WTC11 (cell line): ENCODE measurements around the gene CHPT1. TPM values are rescaled to one million over a fixed set of nuclear protein-coding genes. Genes with fewer than 3 reads are reported as not detected.

Experiments
- ATAC-seq: fragments of 200-7000 bp; cut with Tn5 transposase; 2 replicates; pipeline ENCODE4 v1.10.0; 2021; ENCODE audit warnings: mild to moderate bottlenecking, moderate library complexity
- CTCF ChIA-PET: fragments of 300-600 bp; sonication (Branson Sonifier 250); formaldehyde crosslinking; loops from one replicate; lab custom pipeline; 2021; ENCODE audit warnings: antibody characterized with exemption; lab: Charles Lee
- POLR2A ChIA-PET: fragments of 350-600 bp; sonication (Branson Sonifier 250); formaldehyde crosslinking; loops from one replicate; lab custom pipeline; 2021; ENCODE audit warnings: antibody characterized with exemption; lab: Charles Lee
- DNase-seq: peaks from one replicate; pipeline ENCODE4 v3.0.0; 2021; ENCODE audit warnings: low spot score
- H3K27ac Mint-ChIP-seq: 2 replicates; pipeline ENCODE4 v1.8.0; 2021; ENCODE audit warnings: mixed read lengths
- H3K27me3 Mint-ChIP-seq: 2 replicates; pipeline ENCODE4 v1.8.0; 2021; ENCODE audit warnings: low read depth, mild to moderate bottlenecking, moderate library complexity, mixed read lengths
- H3K36me3 Mint-ChIP-seq: 2 replicates; pipeline ENCODE4 v1.8.0; 2021; ENCODE audit warnings: mixed read lengths
- H3K4me1 Mint-ChIP-seq: 2 replicates; pipeline ENCODE4 v1.8.0; 2022; ENCODE audit warnings: mixed read lengths
- H3K4me3 Mint-ChIP-seq: 2 replicates; pipeline ENCODE4 v1.8.0; 2021; ENCODE audit warnings: mild to moderate bottlenecking, moderate library complexity, mixed read lengths
- H3K9me3 Mint-ChIP-seq: 2 replicates; pipeline ENCODE4 v1.8.0; 2021; ENCODE audit warnings: mixed read lengths
- ESRRA ChIP-seq: sonication (generic); formaldehyde crosslinking; IDR thresholded peaks from 2 replicates; pipeline ENCODE4 v1.8.1; 2022; ENCODE audit warnings: mild to moderate bottlenecking, missing genetic modification reagents, borderline replicate concordance
- ETV6 ChIP-seq: sonication (generic); formaldehyde crosslinking; IDR thresholded peaks from 2 replicates; pipeline ENCODE4 v1.8.1; 2022; ENCODE audit warnings: mild to moderate bottlenecking, missing genetic modification reagents
- FOXK1 ChIP-seq: sonication (generic); formaldehyde crosslinking; IDR thresholded peaks from 2 replicates; pipeline ENCODE4 v1.8.0; 2022; ENCODE audit warnings: mild to moderate bottlenecking, moderate library complexity, missing genetic modification reagents
- FOXP1 ChIP-seq: sonication (generic); formaldehyde crosslinking; IDR thresholded peaks from 2 replicates; pipeline ENCODE4 v1.8.0; 2022; ENCODE audit warnings: missing genetic modification reagents, mild to moderate bottlenecking, moderate library complexity, borderline replicate concordance
- GABPB1 ChIP-seq: sonication (generic); formaldehyde crosslinking; IDR thresholded peaks from 2 replicates; pipeline ENCODE4 v1.8.1; 2023; ENCODE audit warnings: mild to moderate bottlenecking, missing genetic modification reagents
- GTF2I ChIP-seq: fragments of 250-450 bp; sonication (Bioruptor Pico); conservative IDR thresholded peaks from 2 replicates; pipeline ENCODE4 v1.4.0; 2021; ENCODE audit warnings: mild to moderate bottlenecking
- JAZF1 ChIP-seq: fragments of 250-450 bp; sonication (Bioruptor Pico); IDR thresholded peaks from 2 replicates; pipeline ENCODE4 v1.9.0; 2021; ENCODE audit warnings: moderate library complexity, mild to moderate bottlenecking, inconsistent platforms
- NFE2L1 ChIP-seq: sonication (generic); formaldehyde crosslinking; IDR thresholded peaks from 2 replicates; pipeline ENCODE4 v1.8.1; 2023; ENCODE audit warnings: missing genetic modification reagents
- NFYB ChIP-seq: sonication (generic); formaldehyde crosslinking; conservative IDR thresholded peaks from 2 replicates; pipeline ENCODE4 v1.8.0; 2022; ENCODE audit warnings: low read depth, missing genetic modification reagents
- NR2C2 ChIP-seq: sonication (generic); formaldehyde crosslinking; IDR thresholded peaks from 2 replicates; pipeline ENCODE4 v1.8.0; 2022; ENCODE audit warnings: mild to moderate bottlenecking, missing genetic modification reagents
- RELA ChIP-seq: sonication (generic); formaldehyde crosslinking; IDR thresholded peaks from 2 replicates; pipeline ENCODE4 v1.8.1; 2022; ENCODE audit warnings: missing genetic modification reagents, mild to moderate bottlenecking, borderline replicate concordance
- RORB ChIP-seq: fragments of 250-450 bp; sonication (Bioruptor Pico); IDR thresholded peaks from 2 replicates; pipeline ENCODE4 v1.9.0; 2021; ENCODE audit warnings: mild to moderate bottlenecking
- SMAD4 ChIP-seq: sonication (generic); formaldehyde crosslinking; IDR thresholded peaks from 2 replicates; pipeline ENCODE4 v1.8.0; 2022; ENCODE audit warnings: mild to moderate bottlenecking, missing genetic modification reagents
- total RNA-seq: library from RNA; stranded (reverse); gene quantifications from 3 replicates; pipeline ENCODE4 v1.2.3, GENCODE V29; 2021
- TF ChIP-seq, protein P1 (sequence below): fragments of 250-450 bp; sonication (Bioruptor Pico); IDR thresholded peaks from 2 replicates; pipeline ENCODE4 v2.1.2; 2022; ENCODE audit warnings: mild to moderate bottlenecking, moderate library complexity
- TF ChIP-seq, protein P2 (sequence below): sonication (generic); formaldehyde crosslinking; IDR thresholded peaks from 2 replicates; pipeline ENCODE4 v1.8.1; 2022; ENCODE audit warnings: missing genetic modification reagents, borderline replicate concordance
- TF ChIP-seq, protein P3 (sequence below): sonication (generic); formaldehyde crosslinking; IDR thresholded peaks from 2 replicates; pipeline ENCODE4 v1.8.1; 2023; ENCODE audit warnings: mild to moderate bottlenecking, missing genetic modification reagents
- TF ChIP-seq, protein P4 (sequence below): sonication (generic); formaldehyde crosslinking; IDR thresholded peaks from 2 replicates; pipeline ENCODE4 v1.8.0; 2022; ENCODE audit warnings: missing genetic modification reagents
- TF ChIP-seq, protein P5 (sequence below): sonication (generic); formaldehyde crosslinking; IDR thresholded peaks from 2 replicates; pipeline ENCODE4 v1.8.1; 2023; ENCODE audit warnings: mild to moderate bottlenecking, missing genetic modification reagents, moderate library complexity
- TF ChIP-seq, protein P6 (sequence below): sonication (generic); formaldehyde crosslinking; IDR thresholded peaks from 2 replicates; pipeline ENCODE4 v1.8.0; 2023; ENCODE audit warnings: mild to moderate bottlenecking, missing genetic modification reagents
- TF ChIP-seq, protein P7 (sequence below): sonication (generic); formaldehyde crosslinking; IDR thresholded peaks from 2 replicates; pipeline ENCODE4 v1.8.1; 2023; ENCODE audit warnings: mild to moderate bottlenecking, moderate library complexity, missing genetic modification reagents

CHPT1 gene
- total RNA-seq, 1 experiment from 2014 or later, result 19.1 TPM

DNA sequence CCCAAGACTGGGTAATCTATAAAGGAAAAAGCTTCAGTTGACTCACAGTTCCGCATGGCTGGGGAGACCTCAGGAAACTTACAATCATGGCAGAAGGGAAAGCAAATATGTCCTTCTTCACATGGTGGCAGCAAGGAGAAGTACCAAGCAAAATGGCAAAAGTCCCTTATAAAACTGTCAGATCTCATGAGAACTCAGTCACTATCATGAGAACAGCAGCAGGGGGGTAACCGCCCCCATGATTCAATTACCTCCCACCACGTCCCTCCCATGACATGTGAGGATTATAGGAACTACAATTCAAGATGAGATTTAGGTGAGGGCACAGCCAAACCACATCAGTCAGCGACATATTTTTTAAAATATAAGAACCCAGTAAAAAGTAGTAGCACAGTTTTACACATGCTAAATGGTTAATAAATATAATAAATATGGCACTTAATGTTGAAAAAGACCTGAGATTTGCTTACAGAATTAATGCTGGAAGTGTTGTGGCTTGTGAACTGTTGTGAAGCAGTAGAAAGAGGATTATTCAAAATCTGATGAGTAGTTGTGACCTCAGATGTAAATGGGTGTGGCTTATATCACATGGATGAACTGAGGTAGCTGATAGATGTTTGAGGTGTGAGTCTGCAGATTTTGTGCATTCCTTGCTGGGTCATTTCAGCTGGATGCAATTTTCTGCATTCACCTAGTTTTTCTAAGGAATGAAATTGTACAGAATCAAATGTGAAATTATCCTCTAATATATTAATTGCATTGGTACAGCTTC lies 46.9 kb upstream of the CHPT1 start (continued):
- TF ChIP-seq, protein P1, sequence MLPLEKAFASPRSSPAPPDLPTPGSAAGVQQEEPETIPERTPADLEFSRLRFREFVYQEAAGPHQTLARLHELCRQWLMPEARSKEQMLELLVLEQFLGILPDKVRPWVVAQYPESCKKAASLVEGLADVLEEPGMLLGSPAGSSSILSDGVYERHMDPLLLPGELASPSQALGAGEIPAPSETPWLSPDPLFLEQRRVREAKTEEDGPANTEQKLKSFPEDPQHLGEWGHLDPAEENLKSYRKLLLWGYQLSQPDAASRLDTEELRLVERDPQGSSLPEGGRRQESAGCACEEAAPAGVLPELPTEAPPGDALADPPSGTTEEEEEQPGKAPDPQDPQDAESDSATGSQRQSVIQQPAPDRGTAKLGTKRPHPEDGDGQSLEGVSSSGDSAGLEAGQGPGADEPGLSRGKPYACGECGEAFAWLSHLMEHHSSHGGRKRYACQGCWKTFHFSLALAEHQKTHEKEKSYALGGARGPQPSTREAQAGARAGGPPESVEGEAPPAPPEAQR (CRISPR knock-in tag), result no peak
- no peak for TF ChIP-seq FOXK1 (CRISPR knock-in tag)
- no peak for TF ChIP-seq GABPB1 (CRISPR knock-in tag)
- no peak for TF ChIP-seq FOXP1
- TF ChIP-seq, protein P2, sequence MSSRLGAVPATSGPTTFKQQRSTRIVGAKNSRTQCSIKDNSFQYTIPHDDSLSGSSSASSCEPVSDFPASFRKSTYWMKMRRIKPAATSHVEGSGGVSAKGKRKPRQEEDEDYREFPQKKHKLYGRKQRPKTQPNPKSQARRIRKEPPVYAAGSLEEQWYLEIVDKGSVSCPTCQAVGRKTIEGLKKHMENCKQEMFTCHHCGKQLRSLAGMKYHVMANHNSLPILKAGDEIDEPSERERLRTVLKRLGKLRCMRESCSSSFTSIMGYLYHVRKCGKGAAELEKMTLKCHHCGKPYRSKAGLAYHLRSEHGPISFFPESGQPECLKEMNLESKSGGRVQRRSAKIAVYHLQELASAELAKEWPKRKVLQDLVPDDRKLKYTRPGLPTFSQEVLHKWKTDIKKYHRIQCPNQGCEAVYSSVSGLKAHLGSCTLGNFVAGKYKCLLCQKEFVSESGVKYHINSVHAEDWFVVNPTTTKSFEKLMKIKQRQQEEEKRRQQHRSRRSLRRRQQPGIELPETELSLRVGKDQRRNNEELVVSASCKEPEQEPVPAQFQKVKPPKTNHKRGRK (CRISPR knock-in tag), result no peak
- TF ChIP-seq, protein P3, sequence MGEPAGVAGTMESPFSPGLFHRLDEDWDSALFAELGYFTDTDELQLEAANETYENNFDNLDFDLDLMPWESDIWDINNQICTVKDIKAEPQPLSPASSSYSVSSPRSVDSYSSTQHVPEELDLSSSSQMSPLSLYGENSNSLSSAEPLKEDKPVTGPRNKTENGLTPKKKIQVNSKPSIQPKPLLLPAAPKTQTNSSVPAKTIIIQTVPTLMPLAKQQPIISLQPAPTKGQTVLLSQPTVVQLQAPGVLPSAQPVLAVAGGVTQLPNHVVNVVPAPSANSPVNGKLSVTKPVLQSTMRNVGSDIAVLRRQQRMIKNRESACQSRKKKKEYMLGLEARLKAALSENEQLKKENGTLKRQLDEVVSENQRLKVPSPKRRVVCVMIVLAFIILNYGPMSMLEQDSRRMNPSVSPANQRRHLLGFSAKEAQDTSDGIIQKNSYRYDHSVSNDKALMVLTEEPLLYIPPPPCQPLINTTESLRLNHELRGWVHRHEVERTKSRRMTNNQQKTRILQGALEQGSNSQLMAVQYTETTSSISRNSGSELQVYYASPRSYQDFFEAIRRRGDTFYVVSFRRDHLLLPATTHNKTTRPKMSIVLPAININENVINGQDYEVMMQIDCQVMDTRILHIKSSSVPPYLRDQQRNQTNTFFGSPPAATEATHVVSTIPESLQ (CRISPR knock-in tag), result no peak
- TF ChIP-seq SMAD4 (CRISPR knock-in tag), result no peak

DNA sequence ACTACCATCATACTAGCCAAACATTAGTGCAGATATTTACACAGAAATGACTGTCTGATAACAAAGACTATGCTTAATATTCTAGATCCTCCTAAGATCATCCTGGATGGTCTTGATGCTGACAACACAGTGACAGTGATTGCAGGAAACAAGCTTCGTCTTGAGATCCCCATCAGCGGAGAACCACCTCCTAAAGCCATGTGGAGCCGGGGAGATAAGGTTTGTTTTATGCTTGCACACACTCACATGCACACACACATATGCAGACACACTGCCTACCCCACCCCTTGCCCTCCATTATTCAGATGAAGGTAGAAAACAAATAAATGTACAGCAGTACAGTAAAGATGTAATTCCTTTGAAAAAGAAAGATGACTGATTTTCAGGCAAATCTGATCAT lies 44.4 kb upstream of the CHPT1 start:
- ChIA-PET CTCF (no interaction called here), POLR2A (no interaction called here)
- DNase-seq (no peak), ATAC-seq (no peak)
- Mint-ChIP-seq H3K4me1 (peaks cover 4% of the 10 kb centered on the region), H3K9me3 (no peaks in the 10 kb centered on the region), H3K27ac (no peak overlapping the region), H3K27me3 (no peaks in the 10 kb centered on the region), H3K4me3 (no peak overlapping the region), H3K36me3 (no peaks in the 10 kb centered on the region)
- TF ChIP-seq, protein P2 (CRISPR knock-in tag), result no peak
- TF ChIP-seq ESRRA (CRISPR knock-in tag) (no peak), NFE2L1 (CRISPR knock-in tag) (no peak), GTF2I (no peak), RORB (CRISPR knock-in tag) (no peak), ETV6 (no peak), RELA (no peak), NFYB (CRISPR knock-in tag) (no peak), NR2C2 (CRISPR knock-in tag) (no peak), JAZF1 (CRISPR knock-in tag) (no peak)
- TF ChIP-seq, protein P4, sequence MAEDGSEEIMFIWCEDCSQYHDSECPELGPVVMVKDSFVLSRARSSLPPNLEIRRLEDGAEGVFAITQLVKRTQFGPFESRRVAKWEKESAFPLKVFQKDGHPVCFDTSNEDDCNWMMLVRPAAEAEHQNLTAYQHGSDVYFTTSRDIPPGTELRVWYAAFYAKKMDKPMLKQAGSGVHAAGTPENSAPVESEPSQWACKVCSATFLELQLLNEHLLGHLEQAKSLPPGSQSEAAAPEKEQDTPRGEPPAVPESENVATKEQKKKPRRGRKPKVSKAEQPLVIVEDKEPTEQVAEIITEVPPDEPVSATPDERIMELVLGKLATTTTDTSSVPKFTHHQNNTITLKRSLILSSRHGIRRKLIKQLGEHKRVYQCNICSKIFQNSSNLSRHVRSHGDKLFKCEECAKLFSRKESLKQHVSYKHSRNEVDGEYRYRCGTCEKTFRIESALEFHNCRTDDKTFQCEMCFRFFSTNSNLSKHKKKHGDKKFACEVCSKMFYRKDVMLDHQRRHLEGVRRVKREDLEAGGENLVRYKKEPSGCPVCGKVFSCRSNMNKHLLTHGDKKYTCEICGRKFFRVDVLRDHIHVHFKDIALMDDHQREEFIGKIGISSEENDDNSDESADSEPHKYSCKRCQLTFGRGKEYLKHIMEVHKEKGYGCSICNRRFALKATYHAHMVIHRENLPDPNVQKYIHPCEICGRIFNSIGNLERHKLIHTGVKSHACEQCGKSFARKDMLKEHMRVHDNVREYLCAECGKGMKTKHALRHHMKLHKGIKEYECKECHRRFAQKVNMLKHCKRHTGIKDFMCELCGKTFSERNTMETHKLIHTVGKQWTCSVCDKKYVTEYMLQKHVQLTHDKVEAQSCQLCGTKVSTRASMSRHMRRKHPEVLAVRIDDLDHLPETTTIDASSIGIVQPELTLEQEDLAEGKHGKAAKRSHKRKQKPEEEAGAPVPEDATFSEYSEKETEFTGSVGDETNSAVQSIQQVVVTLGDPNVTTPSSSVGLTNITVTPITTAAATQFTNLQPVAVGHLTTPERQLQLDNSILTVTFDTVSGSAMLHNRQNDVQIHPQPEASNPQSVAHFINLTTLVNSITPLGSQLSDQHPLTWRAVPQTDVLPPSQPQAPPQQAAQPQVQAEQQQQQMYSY, result no peak
- TF ChIP-seq, protein P5, sequence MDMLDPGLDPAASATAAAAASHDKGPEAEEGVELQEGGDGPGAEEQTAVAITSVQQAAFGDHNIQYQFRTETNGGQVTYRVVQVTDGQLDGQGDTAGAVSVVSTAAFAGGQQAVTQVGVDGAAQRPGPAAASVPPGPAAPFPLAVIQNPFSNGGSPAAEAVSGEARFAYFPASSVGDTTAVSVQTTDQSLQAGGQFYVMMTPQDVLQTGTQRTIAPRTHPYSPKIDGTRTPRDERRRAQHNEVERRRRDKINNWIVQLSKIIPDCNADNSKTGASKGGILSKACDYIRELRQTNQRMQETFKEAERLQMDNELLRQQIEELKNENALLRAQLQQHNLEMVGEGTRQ (CRISPR knock-in tag), result no peak
- TF ChIP-seq, protein P6, sequence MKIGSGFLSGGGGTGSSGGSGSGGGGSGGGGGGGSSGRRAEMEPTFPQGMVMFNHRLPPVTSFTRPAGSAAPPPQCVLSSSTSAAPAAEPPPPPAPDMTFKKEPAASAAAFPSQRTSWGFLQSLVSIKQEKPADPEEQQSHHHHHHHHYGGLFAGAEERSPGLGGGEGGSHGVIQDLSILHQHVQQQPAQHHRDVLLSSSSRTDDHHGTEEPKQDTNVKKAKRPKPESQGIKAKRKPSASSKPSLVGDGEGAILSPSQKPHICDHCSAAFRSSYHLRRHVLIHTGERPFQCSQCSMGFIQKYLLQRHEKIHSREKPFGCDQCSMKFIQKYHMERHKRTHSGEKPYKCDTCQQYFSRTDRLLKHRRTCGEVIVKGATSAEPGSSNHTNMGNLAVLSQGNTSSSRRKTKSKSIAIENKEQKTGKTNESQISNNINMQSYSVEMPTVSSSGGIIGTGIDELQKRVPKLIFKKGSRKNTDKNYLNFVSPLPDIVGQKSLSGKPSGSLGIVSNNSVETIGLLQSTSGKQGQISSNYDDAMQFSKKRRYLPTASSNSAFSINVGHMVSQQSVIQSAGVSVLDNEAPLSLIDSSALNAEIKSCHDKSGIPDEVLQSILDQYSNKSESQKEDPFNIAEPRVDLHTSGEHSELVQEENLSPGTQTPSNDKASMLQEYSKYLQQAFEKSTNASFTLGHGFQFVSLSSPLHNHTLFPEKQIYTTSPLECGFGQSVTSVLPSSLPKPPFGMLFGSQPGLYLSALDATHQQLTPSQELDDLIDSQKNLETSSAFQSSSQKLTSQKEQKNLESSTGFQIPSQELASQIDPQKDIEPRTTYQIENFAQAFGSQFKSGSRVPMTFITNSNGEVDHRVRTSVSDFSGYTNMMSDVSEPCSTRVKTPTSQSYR (CRISPR knock-in tag), result no peak
- TF ChIP-seq, protein P7, sequence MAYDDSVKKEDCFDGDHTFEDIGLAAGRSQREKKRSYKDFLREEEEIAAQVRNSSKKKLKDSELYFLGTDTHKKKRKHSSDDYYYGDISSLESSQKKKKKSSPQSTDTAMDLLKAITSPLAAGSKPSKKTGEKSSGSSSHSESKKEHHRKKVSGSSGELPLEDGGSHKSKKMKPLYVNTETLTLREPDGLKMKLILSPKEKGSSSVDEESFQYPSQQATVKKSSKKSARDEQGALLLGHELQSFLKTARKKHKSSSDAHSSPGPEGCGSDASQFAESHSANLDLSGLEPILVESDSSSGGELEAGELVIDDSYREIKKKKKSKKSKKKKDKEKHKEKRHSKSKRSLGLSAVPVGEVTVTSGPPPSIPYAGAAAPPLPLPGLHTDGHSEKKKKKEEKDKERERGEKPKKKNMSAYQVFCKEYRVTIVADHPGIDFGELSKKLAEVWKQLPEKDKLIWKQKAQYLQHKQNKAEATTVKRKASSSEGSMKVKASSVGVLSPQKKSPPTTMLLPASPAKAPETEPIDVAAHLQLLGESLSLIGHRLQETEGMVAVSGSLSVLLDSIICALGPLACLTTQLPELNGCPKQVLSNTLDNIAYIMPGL (CRISPR knock-in tag), result no peak
